IPS-NIHi11 (cell line): ENCODE data around the gene HOXA9.

Source experiments
- DNase-seq: peaks from one replicate; pipeline ENCODE4 v3.0.0; 2012; ENCODE audit warnings: mixed read lengths, low spot score

The HOXA9 gene

GRCh38 chr7:27200761-27201579 lies 35.6 kb upstream of the HOXA9 start:
- DNase-seq = no peak

GRCh38 chr7:27199849-27200760 lies 34.8 kb upstream of the HOXA9 start, which contains the start of gene HOXA13:
Gene HOXA13, minus strand, starts transcription at chr7:27200091. Its CDS starts 14 bp downstream, at chr7:27200077.
- peak; percentile 74 for DNase-seq

- peak; percentile 47 for DNase-seq
Measured at GRCh38 chr7:27198871-27199801, 33.8 kb upstream of the HOXA9 start.

- DNase-seq = no peak
Measured at GRCh38 chr7:27198138-27198841, 33.0 kb upstream of the HOXA9 start.

GRCh38 chr7:27197137-27198042 lies 32.1 kb upstream of the HOXA9 start:
- no peak for DNase-seq

- peak; percentile 56 for DNase-seq
Measured at GRCh38 chr7:27196287-27196767, 31.0 kb upstream of the HOXA9 start.

GRCh38 chr7:27194686-27195379 lies 29.5 kb upstream of the HOXA9 start:
- no peak for DNase-seq

- DNase-seq = no peak
Measured at GRCh38 chr7:27194002-27194352, 28.6 kb upstream of the HOXA9 start.

- DNase-seq = no peak
Measured at GRCh38 chr7:27193335-27194001, 28.1 kb upstream of the HOXA9 start.

- no peak for DNase-seq
Measured at GRCh38 chr7:27192546-27193334, 27.4 kb upstream of the HOXA9 start.

GRCh38 chr7:27191833-27192545 lies 26.7 kb upstream of the HOXA9 start:
- no peak for DNase-seq

GRCh38 chr7:27191161-27191731 lies 25.9 kb upstream of the HOXA9 start:
- no peak for DNase-seq

- DNase-seq = no peak
Measured at GRCh38 chr7:27189997-27190748, 24.8 kb upstream of the HOXA9 start.

GRCh38 chr7:27189295-27189996 lies 24.1 kb upstream of the HOXA9 start:
- no peak for DNase-seq
